Gastroesophageal sphincter (tissue), 4 donors: Measurements from ENCODE around the gene SUGCT. TPM values are rescaled to one million over a fixed set of nuclear protein-coding genes. Genes with fewer than 3 reads are reported as not detected.
"Not testable (repeated sequence)": the region's sequence is repeated elsewhere in the genome, so short reads cannot be mapped to it uniquely, and the experiment has no call there.

Experiments
- ATAC-seq: fragments of 150-250 bp; one replicate; pipeline ENCODE4 v1.9.1; 2016; ENCODE audit warnings: mild to moderate bottlenecking, moderate library complexity
- H3K27ac ChIP-seq, 4 donors: fragments of 200-600 bp; sonication (generic) in 3 of 4; 1 replicate in 3 of 4; 2 replicates in 1 of 4; pipeline ENCODE4 v1.5.1; 2016 to 2019
- H3K27me3 ChIP-seq: fragments of 200-600 bp; sonication (generic); one replicate; pipeline ENCODE4 v1.5.1; 2019
- H3K36me3 ChIP-seq, 2 donors: fragments of 200-600 bp; sonication (generic); one replicate each; pipeline ENCODE4 v1.5.1; 2019; ENCODE audit warnings: control low read depth in 1 of 2
- H3K4me1 ChIP-seq, 3 donors: fragments of 200-600 bp; sonication (generic); 1 replicate in 2 of 3; 2 replicates in 1 of 3; pipeline ENCODE4 v1.5.1; 2016 to 2019; ENCODE audit warnings: control low read depth in 2 of 3
- H3K4me3 ChIP-seq, 2 donors: fragments of 200-600 bp; sonication (generic); one replicate each; pipeline ENCODE4 v1.5.1; 2019; ENCODE audit warnings: mild to moderate bottlenecking in 1 of 2, moderate library complexity in 1 of 2
- H3K9me3 ChIP-seq, 3 donors: fragments of 200-600 bp; sonication (generic); one replicate each; pipeline ENCODE4 v1.5.1; 2017 to 2019; ENCODE audit warnings: control low read depth in 2 of 3
- CTCF ChIP-seq, 4 experiments: fragments of 200-600 bp in 2 of 4; fragments of 450-650 bp in 2 of 4; sonication (generic) in 1 of 4; IDR thresholded peaks; one replicate each; pipeline ENCODE4 v1.5.1; 2017 to 2019; ENCODE audit warnings: antibody characterized with exemption in 4 of 4, mild to moderate bottlenecking in 2 of 4, moderate library complexity in 2 of 4
- EP300 ChIP-seq: sonication (generic); formaldehyde crosslinking; IDR thresholded peaks from one replicate; pipeline ENCODE4 v1.6.1; 2017; ENCODE audit warnings: antibody characterized with exemption, mild to moderate bottlenecking
- POLR2A ChIP-seq, 2 donors: fragments of 450-650 bp; IDR thresholded peaks; one replicate each; pipeline ENCODE4 v1.6.1; 2017; ENCODE audit warnings: antibody characterized with exemption in 2 of 2, mild to moderate bottlenecking in 2 of 2, moderate library complexity in 1 of 2
- POLR2AphosphoS5 ChIP-seq: sonication (generic); formaldehyde crosslinking; IDR thresholded peaks from one replicate; pipeline ENCODE4 v1.6.1; 2017; ENCODE audit warnings: antibody characterized with exemption
- WGBS, 2 donors: methylation state at CpG; one replicate each; pipeline ENCODE4 v1.1.5; 2018; ENCODE audit warnings: low coverage in 1 of 2; 5-methylcytosine and 5-hydroxymethylcytosine counted together
- total RNA-seq, 4 donors: library from RNA; depleted of rRNA; stranded (reverse); fragments of >200 nt; gene quantifications; one replicate each; pipeline ENCODE4 v1.1.0, GENCODE V29; 2016

The SUGCT gene
- total RNA-seq, 4 donors from 2014 or later, result 1.2 to 17.3 (median 10.8) TPM

- Histone ChIP-seq H3K27me3 (no peaks in the 10 kb centered on the region), H3K27ac (no peak overlapping the region), H3K4me3 (no peak overlapping the region), H3K9me3 (no peaks in the 10 kb centered on the region), H3K36me3 (no peaks in the 10 kb centered on the region), H3K4me1 (no peaks in the 10 kb centered on the region)
- 74 to 90% methylated on average over 3 to 7 of the region's 7 CpGs for WGBS, 2 donors
- ATAC-seq, result no peak
- TF ChIP-seq POLR2AphosphoS5, result no peak
- no peak for TF ChIP-seq POLR2A (IDR thresholded peaks at IDR 0.05)
- no peak for TF ChIP-seq CTCF (IDR thresholded peaks at IDR 0.05)
- no peak for TF ChIP-seq EP300
Observed at GRCh38 chr7:40239755-40240303, 105.0 kb downstream of the SUGCT start.

- 71 to 81% methylated on average over 1 of the region's 1 CpG for WGBS, 2 donors
- no peak for TF ChIP-seq EP300
- Histone ChIP-seq H3K9me3 (no peaks in the 10 kb centered on the region), H3K36me3 (no peaks in the 10 kb centered on the region), H3K27ac (no peak overlapping the region), H3K4me3 (no peak overlapping the region), H3K27me3 (no peaks in the 10 kb centered on the region), H3K4me1 (no peaks in the 10 kb centered on the region)
- ATAC-seq, result no peak
Observed at GRCh38 chr7:40243076-40243475, 108.3 kb downstream of the SUGCT start.

GRCh38 chr7:40244226-40244625 lies 109.4 kb downstream of the SUGCT start:
- no peak for ATAC-seq
- H3K9me3 ChIP-seq, result no peaks in the 10 kb centered on the region
- H3K36me3 ChIP-seq, result no peaks in the 10 kb centered on the region
- WGBS, 2 donors, result 83 to 87% methylated on average over 3 to 4 of the region's 4 CpGs
- H3K27ac ChIP-seq, result no peak overlapping the region
- no peaks in the 10 kb centered on the region for H3K27me3 ChIP-seq
- no peaks in the 10 kb centered on the region for H3K4me1 ChIP-seq
- no peak overlapping the region for H3K4me3 ChIP-seq
- TF ChIP-seq CTCF (IDR thresholded peaks at IDR 0.05), result no peak
- TF ChIP-seq POLR2A (IDR thresholded peaks at IDR 0.05), result no peak
- TF ChIP-seq EP300, result no peak
- no peak for TF ChIP-seq POLR2AphosphoS5

- H3K9me3 ChIP-seq, result no peaks in the 10 kb centered on the region
- no peaks in the 10 kb centered on the region for H3K36me3 ChIP-seq
- no peaks in the 10 kb centered on the region for H3K27me3 ChIP-seq
- no peaks in the 10 kb centered on the region for H3K4me1 ChIP-seq
- ATAC-seq, result no peak
- TF ChIP-seq POLR2AphosphoS5, result no peak
- no peak for TF ChIP-seq EP300
- TF ChIP-seq CTCF (IDR thresholded peaks at IDR 0.05), result no peak
- 62 to 63% methylated on average over 8 of the region's 8 CpGs for WGBS, 2 donors
- no peak overlapping the region for H3K27ac ChIP-seq
- no peak overlapping the region for H3K4me3 ChIP-seq
Observed at GRCh38 chr7:40248681-40249080, 113.9 kb downstream of the SUGCT start.

GRCh38 chr7:40253444-40253843 lies 118.6 kb downstream of the SUGCT start:
- H3K36me3 ChIP-seq, H3K9me3 ChIP-seq, H3K4me1 ChIP-seq, H3K27me3 ChIP-seq, H3K4me3 ChIP-seq, H3K27ac ChIP-seq, ATAC-seq: not testable (repeated sequence)
- WGBS, 2 donors, result 90 to 93% methylated on average over 8 to 10 of the region's 11 CpGs

- TF ChIP-seq EP300 (no peak), CTCF (IDR thresholded peaks at IDR 0.05) (no peak), POLR2AphosphoS5 (no peak), POLR2A (IDR thresholded peaks at IDR 0.05) (no peak)
- H3K27me3 ChIP-seq, result no peaks in the 10 kb centered on the region
- no peaks in the 10 kb centered on the region for H3K9me3 ChIP-seq
- no peaks in the 10 kb centered on the region for H3K36me3 ChIP-seq
- 33 to 54% methylated on average over 2 to 3 of the region's 3 CpGs for WGBS, 2 donors
- H3K4me1 ChIP-seq, result no peaks in the 10 kb centered on the region
- no peak for ATAC-seq
- H3K4me3 ChIP-seq, result no peak overlapping the region
- H3K27ac ChIP-seq, result no peak overlapping the region
Observed at GRCh38 chr7:40263752-40264390, 129.1 kb downstream of the SUGCT start.
